ENCODE data around the gene MDH1. TPM values are rescaled to one million over a fixed set of nuclear protein-coding genes. Genes with fewer than 3 reads are reported as not detected.

MDH1 gene
- total and polyA plus RNA-seq, 9 of the 15 experiments (the other 6 are each of a cell fraction or from before 2014, with no cell fraction given), result 191 to 1,225 (median 284) TPM

DNA sequence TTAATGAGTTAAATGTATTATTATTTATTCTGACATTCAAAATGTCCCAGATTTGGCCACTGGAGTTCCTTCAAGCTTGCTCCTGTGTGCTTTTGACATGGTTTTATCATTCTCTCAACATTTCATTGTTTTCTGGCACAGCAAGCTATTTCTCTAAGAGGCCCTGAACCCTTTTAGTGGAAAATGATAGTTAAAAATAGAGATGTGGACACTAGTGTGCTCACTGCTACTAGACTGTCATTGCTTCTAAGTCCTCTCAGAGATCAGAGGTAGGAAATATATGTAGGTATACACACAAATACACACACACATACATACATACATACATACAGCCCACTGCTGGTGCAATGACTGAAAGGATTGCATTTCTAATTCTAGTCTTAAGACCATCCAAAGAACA lies 26.0 kb upstream of the MDH1 start (continued):
- TF ChIP-seq, protein P1, sequence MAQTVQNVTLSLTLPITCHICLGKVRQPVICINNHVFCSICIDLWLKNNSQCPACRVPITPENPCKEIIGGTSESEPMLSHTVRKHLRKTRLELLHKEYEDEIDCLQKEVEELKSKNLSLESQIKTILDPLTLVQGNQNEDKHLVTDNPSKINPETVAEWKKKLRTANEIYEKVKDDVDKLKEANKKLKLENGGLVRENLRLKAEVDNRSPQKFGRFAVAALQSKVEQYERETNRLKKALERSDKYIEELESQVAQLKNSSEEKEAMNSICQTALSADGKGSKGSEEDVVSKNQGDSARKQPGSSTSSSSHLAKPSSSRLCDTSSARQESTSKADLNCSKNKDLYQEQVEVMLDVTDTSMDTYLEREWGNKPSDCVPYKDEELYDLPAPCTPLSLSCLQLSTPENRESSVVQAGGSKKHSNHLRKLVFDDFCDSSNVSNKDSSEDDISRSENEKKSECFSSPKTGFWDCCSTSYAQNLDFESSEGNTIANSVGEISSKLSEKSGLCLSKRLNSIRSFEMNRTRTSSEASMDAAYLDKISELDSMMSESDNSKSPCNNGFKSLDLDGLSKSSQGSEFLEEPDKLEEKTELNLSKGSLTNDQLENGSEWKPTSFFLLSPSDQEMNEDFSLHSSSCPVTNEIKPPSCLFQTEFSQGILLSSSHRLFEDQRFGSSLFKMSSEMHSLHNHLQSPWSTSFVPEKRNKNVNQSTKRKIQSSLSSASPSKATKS (CRISPR knock-in tag; IDR thresholded peaks at IDR 0.05), result no peak

DNA sequence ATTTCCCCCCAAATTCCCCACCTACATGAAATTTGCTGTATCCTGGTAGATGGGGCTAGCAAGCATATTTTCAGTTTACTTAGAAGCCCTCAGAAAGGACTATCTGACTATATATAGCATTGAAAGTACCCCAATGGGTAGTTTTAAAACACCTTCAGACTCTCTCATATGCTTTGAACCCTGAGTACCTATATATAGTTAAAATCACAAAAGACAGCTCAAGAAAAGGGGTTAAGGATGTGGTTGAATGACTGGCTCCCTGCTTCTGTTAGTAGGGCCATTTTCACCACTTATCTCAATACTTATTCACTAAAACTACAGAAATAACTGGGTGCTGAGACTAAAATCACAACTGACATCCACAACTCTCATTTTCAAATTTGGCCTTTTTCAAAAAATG lies 19.0 kb upstream of the MDH1 start:
- H3K4me3 ChIP-seq, result no peak overlapping the region
- ATAC-seq, result no peak
- no peak for DNase-seq (ENCODE audit: extremely low read depth in 1 of 4, low spot score in 3 of 4)
- POLR2A ChIA-PET, result interaction anchor here (0.6 to 1.4 kb wide), 2 partner anchors 12 to 18 kb away, joined by 3 to 6 read pairs; partner anchors contain the start of gene WDPCP
- no peaks in the 10 kb centered on the region for H3K27me3 ChIP-seq (ENCODE audit: control insufficient read depth in 2 of 2, insufficient read depth in 2 of 2, low read length in 2 of 2)
- H3K9me1 ChIP-seq (ENCODE audit: control insufficient read depth, insufficient read depth, low read length), result no peaks in the 10 kb centered on the region
- BruUV-seq (replicated peaks), result no TSS peak
- intact Hi-C loops (cut with micrococcal nuclease) (no loop called here), in situ Hi-C loops (cut with MboI) (no loop called here)
- FAIRE-seq, result no peak
- no peak overlapping the region for H2AFZ ChIP-seq (ENCODE audit: low read depth, low read length)
- H3K9ac ChIP-seq (ENCODE audit: insufficient read depth in 1 of 2, low read depth in 2 of 2, low read length in 2 of 2), result no peak overlapping the region
- H3K9me3 ChIP-seq (replicated peaks; ENCODE audit: control insufficient read depth, insufficient read depth, low read depth, low read length), result no peaks in the 10 kb centered on the region
- H3K4me1 ChIP-seq (replicated peaks in 1 of 2; ENCODE audit: control insufficient read depth in 2 of 2, insufficient read depth in 2 of 2, low read length in 2 of 2), result no peaks in the 10 kb centered on the region; a peak in 1 of 5 replicates
- H3K4me2 ChIP-seq (ENCODE audit: insufficient read depth, low read length), result no peak overlapping the region
- H3K79me2 ChIP-seq (ENCODE audit: control insufficient read depth, insufficient read depth, low read length), result no peaks in the 10 kb centered on the region
- no peaks in the 10 kb centered on the region for H3K36me3 ChIP-seq (ENCODE audit: control insufficient read depth, insufficient read depth, low read length)
- CTCF ChIA-PET (ENCODE audit: low intra/inter-chr PET ratio), result no interaction called here
- TF ChIP-seq STAG1 (CRISPR knock-in tag; IDR thresholded peaks at IDR 0.05; ENCODE audit: borderline replicate concordance), result no peak
- TF ChIP-seq, protein P2, sequence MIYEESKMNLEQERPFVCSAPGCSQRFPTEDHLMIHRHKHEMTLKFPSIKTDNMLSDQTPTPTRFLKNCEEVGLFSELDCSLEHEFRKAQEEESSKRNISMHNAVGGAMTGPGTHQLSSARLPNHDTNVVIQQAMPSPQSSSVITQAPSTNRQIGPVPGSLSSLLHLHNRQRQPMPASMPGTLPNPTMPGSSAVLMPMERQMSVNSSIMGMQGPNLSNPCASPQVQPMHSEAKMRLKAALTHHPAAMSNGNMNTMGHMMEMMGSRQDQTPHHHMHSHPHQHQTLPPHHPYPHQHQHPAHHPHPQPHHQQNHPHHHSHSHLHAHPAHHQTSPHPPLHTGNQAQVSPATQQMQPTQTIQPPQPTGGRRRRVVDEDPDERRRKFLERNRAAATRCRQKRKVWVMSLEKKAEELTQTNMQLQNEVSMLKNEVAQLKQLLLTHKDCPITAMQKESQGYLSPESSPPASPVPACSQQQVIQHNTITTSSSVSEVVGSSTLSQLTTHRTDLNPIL (CRISPR knock-in tag; IDR thresholded peaks at IDR 0.05), result no peak
- TF ChIP-seq ZNF174 (CRISPR knock-in tag; IDR thresholded peaks at IDR 0.05), result no peak
- no peak for TF ChIP-seq ARID1B (IDR thresholded peaks at IDR 0.05)
- no peak for TF ChIP-seq MTF1 (CRISPR knock-in tag; IDR thresholded peaks at IDR 0.05; ENCODE audit: borderline replicate concordance)
- no peak for TF ChIP-seq MCM7 (IDR thresholded peaks at IDR 0.05)
- no peak for TF ChIP-seq NR3C1 (CRISPR knock-in tag; IDR thresholded peaks at IDR 0.05)
- no peak for TF ChIP-seq ZFP36 (IDR thresholded peaks at IDR 0.05; ENCODE audit: low read depth, low read length, partially characterized antibody)
- no peak for TF ChIP-seq SP2 (IDR thresholded peaks at IDR 0.05; ENCODE audit: extremely low read depth, low read depth, low read length, poor library complexity, severe bottlenecking)
- TF ChIP-seq XRCC4 (IDR thresholded peaks at IDR 0.05; ENCODE audit: extremely low read depth, insufficient read depth, insufficient read length), result no peak
- no peak overlapping the region for H3K27ac ChIP-seq (ENCODE audit: extremely low read depth, low read depth, low read length)
- no peaks in the 10 kb centered on the region for H4K20me1 ChIP-seq (replicated peaks; ENCODE audit: control insufficient read depth, insufficient read depth, low read length)

Measured in K562 (cell line).